Duodenal mucosa (tissue), 2 donors: ENCODE measurements around the gene KDM2A.

Experiments
- H3K27ac ChIP-seq: one replicate; pipeline ENCODE4 v1.7.0; 2013; ENCODE audit warnings: low read depth, low read length
- H3K27me3 ChIP-seq, 2 donors: one replicate each; pipeline ENCODE4 v1.7.0; 2013; ENCODE audit warnings: low read length in 2 of 2, control low read depth in 1 of 2; ENCODE audit not compliant: insufficient read depth in 2 of 2, control insufficient read depth in 1 of 2
- H3K36me3 ChIP-seq, 2 donors: one replicate each; pipeline ENCODE4 v1.7.0; 2013; ENCODE audit warnings: low read length in 2 of 2, control low read depth in 1 of 2; ENCODE audit not compliant: insufficient read depth in 2 of 2, control insufficient read depth in 1 of 2
- H3K4me1 ChIP-seq, 2 donors: one replicate each; pipeline ENCODE4 v1.7.0; 2013; ENCODE audit warnings: low read length in 2 of 2, control low read depth in 1 of 2; ENCODE audit not compliant: insufficient read depth in 2 of 2, control insufficient read depth in 1 of 2
- H3K4me3 ChIP-seq, 2 donors: one replicate each; pipeline ENCODE4 v1.7.0; 2013; ENCODE audit warnings: low read length in 2 of 2, low read depth in 1 of 2
- H3K9ac ChIP-seq, 2 donors: one replicate each; pipeline ENCODE4 v1.7.0; 2013; ENCODE audit warnings: low read length in 2 of 2, low read depth in 1 of 2
- H3K9me3 ChIP-seq, 2 donors: one replicate each; pipeline ENCODE4 v1.7.0; 2013; ENCODE audit warnings: low read length in 2 of 2, control low read depth in 1 of 2; ENCODE audit not compliant: control insufficient read depth in 1 of 2

The KDM2A gene

GRCh38 chr11:67118801-67119584 lies at the start of gene KDM2A:
Gene KDM2A (plus strand): TSS chr11:67119263. CDS start chr11:67121317, 2,054 bp downstream.
- H3K4me3 ChIP-seq: peak within 1 kb of the TSS; percentile 83 to 98
- peaks cover 9 to 20% of the 10 kb centered on the region in 2 donors for H3K4me1 ChIP-seq

GRCh38 chr11:67071420-67072284 lies 47.4 kb upstream of the KDM2A start:
- H3K36me3 ChIP-seq: no peaks in the 10 kb centered on the region
- peak overlapping the region in 1 of 2 donors; percentile 51 for H3K4me3 ChIP-seq
- peaks cover 0 to 4% of the 10 kb centered on the region in 2 donors for H3K4me1 ChIP-seq
- H3K9me3 ChIP-seq: no peaks in the 10 kb centered on the region
- H3K27ac ChIP-seq: no peak overlapping the region
- no peak overlapping the region for H3K9ac ChIP-seq
- no peaks in the 10 kb centered on the region for H3K27me3 ChIP-seq

More at GRCh38 chr11:67118801-67119584, at the start of gene KDM2A:
- H3K9ac ChIP-seq: peak within 1 kb of the TSS; percentile 86 to 97
- H3K27me3 ChIP-seq: no peaks in the 10 kb centered on the region
- H3K27ac ChIP-seq: peak within 1 kb of the TSS; percentile 92
- H3K36me3 ChIP-seq: no peaks in the 10 kb centered on the region
- H3K9me3 ChIP-seq: no peaks in the 10 kb centered on the region

- H3K4me1 ChIP-seq: peaks cover 3 to 9% of the 10 kb centered on the region in 2 donors
- no peak overlapping the region for H3K4me3 ChIP-seq
Observed at GRCh38 chr11:67072295-67072694, 46.8 kb upstream of the KDM2A start.

GRCh38 chr11:67073908-67074307 lies 45.2 kb upstream of the KDM2A start:
- H3K36me3 ChIP-seq: no peaks in the 10 kb centered on the region
- H3K4me3 ChIP-seq: no peak overlapping the region
- no peaks in the 10 kb centered on the region for H3K27me3 ChIP-seq
- H3K9me3 ChIP-seq: no peaks in the 10 kb centered on the region
- peaks cover 17 to 19% of the 10 kb centered on the region in 2 donors for H3K4me1 ChIP-seq
- H3K9ac ChIP-seq: no peak overlapping the region
- no peak overlapping the region for H3K27ac ChIP-seq

More at GRCh38 chr11:67072295-67072694, 46.8 kb upstream of the KDM2A start:
- Histone ChIP-seq H3K9me3 (no peaks in the 10 kb centered on the region), H3K27me3 (no peaks in the 10 kb centered on the region), H3K36me3 (no peaks in the 10 kb centered on the region), H3K27ac (no peak overlapping the region), H3K9ac (no peak overlapping the region)

GRCh38 chr11:67076202-67076601 lies 42.9 kb upstream of the KDM2A start:
- no peaks in the 10 kb centered on the region for H3K36me3 ChIP-seq
- no peak overlapping the region for H3K27ac ChIP-seq
- H3K9me3 ChIP-seq: no peaks in the 10 kb centered on the region
- H3K9ac ChIP-seq: no peak overlapping the region
- H3K27me3 ChIP-seq: no peaks in the 10 kb centered on the region
- H3K4me1 ChIP-seq: peaks cover 19 to 22% of the 10 kb centered on the region in 2 donors
- no peak overlapping the region for H3K4me3 ChIP-seq

GRCh38 chr11:67079065-67079705 lies 39.9 kb upstream of the KDM2A start:
- Histone ChIP-seq H3K9ac (no peak overlapping the region), H3K27ac (no peak overlapping the region), H3K4me3 (no peak overlapping the region), H3K4me1 (peaks cover 25 to 31% of the 10 kb centered on the region in 2 donors), H3K36me3 (no peaks in the 10 kb centered on the region), H3K27me3 (no peaks in the 10 kb centered on the region), H3K9me3 (no peaks in the 10 kb centered on the region)

- H3K27ac ChIP-seq: no peak overlapping the region
- H3K4me3 ChIP-seq: peak overlapping the region in 1 of 2 donors; percentile 23
- peaks cover 17 to 29% of the 10 kb centered on the region in 2 donors for H3K4me1 ChIP-seq
- H3K9ac ChIP-seq: no peak overlapping the region
- no peaks in the 10 kb centered on the region for H3K36me3 ChIP-seq
- no peaks in the 10 kb centered on the region for H3K9me3 ChIP-seq
- H3K27me3 ChIP-seq: no peaks in the 10 kb centered on the region
Observed at GRCh38 chr11:67082071-67082791, 36.8 kb upstream of the KDM2A start.

- Histone ChIP-seq H3K4me3 (no peak overlapping the region), H3K4me1 (peaks cover 6 to 15% of the 10 kb centered on the region in 2 donors), H3K9me3 (no peaks in the 10 kb centered on the region), H3K36me3 (no peaks in the 10 kb centered on the region), H3K27me3 (no peaks in the 10 kb centered on the region), H3K27ac (no peak overlapping the region), H3K9ac (no peak overlapping the region)
Observed at GRCh38 chr11:67083786-67084366, 35.2 kb upstream of the KDM2A start.

GRCh38 chr11:67085617-67086016 lies 33.4 kb upstream of the KDM2A start:
- Histone ChIP-seq H3K36me3 (no peaks in the 10 kb centered on the region), H3K9me3 (no peaks in the 10 kb centered on the region), H3K9ac (no peak overlapping the region), H3K4me3 (no peak overlapping the region), H3K4me1 (peaks cover 6 to 10% of the 10 kb centered on the region in 2 donors), H3K27me3 (no peaks in the 10 kb centered on the region), H3K27ac (no peak overlapping the region)
